Neural cell (in vitro differentiated cells): ENCODE results near the gene XDH. TPM values are rescaled to one million over a fixed set of nuclear protein-coding genes. Genes with fewer than 3 reads are reported as not detected.

Experiments
- H2AFZ ChIP-seq: fragments of 200-600, 300-800 bp; sonication (generic), shearing (Covaris generic); 2 replicates; pipeline ENCODE4 v1.6.0; 2014; ENCODE audit warnings: low read depth, mild to moderate bottlenecking, antibody characterized with exemption, low read length, moderate library complexity
- H3F3A ChIP-seq: fragments of 200-600 bp; shearing (Covaris generic); 2 replicates; pipeline ENCODE4 v1.6.1; 2016; ENCODE audit warnings: mild to moderate bottlenecking, moderate library complexity, mixed read lengths, antibody characterized with exemption, low read length; ENCODE audit not compliant: insufficient read depth, poor library complexity, severe bottlenecking
- H3K27ac ChIP-seq: fragments of 200-600, 300-800 bp; sonication (generic), shearing (Covaris generic); 2 replicates; pipeline ENCODE4 v1.5.1; 2014; ENCODE audit warnings: mild to moderate bottlenecking, low read length, moderate library complexity
- H3K27me3 ChIP-seq: fragments of 300-800, 200-600 bp; sonication (generic), shearing (Covaris generic); 2 replicates; pipeline ENCODE4 v1.6.0; 2014; ENCODE audit warnings: mild to moderate bottlenecking, low read depth, low read length, moderate library complexity; ENCODE audit not compliant: insufficient read depth
- H3K36me3 ChIP-seq: fragments of 300-800, 200-600 bp; sonication (generic), shearing (Covaris generic); 2 replicates; pipeline ENCODE4 v1.5.1; 2014; ENCODE audit warnings: mild to moderate bottlenecking, antibody characterized with exemption, low read length, moderate library complexity; ENCODE audit not compliant: insufficient read depth
- H3K4me2 ChIP-seq: fragments of 300-800, 200-600 bp; sonication (generic), shearing (Covaris generic); 2 replicates; pipeline ENCODE4 v1.6.0; 2014; ENCODE audit warnings: mild to moderate bottlenecking, low read length
- H3K4me3 ChIP-seq: fragments of 300-800, 200-600 bp; sonication (generic), shearing (Covaris generic); 2 replicates; pipeline ENCODE4 v1.5.1; 2014; ENCODE audit warnings: mild to moderate bottlenecking, low read length, moderate library complexity
- H3K79me2 ChIP-seq: fragments of 200-600 bp; shearing (Covaris generic); replicated peaks from 2 replicates; pipeline ENCODE4 v1.6.0; 2014; ENCODE audit warnings: mild to moderate bottlenecking, low read length, moderate library complexity; ENCODE audit not compliant: insufficient read depth
- H3K9ac ChIP-seq: fragments of 300-800, 200-600 bp; sonication (generic), shearing (Covaris generic); 2 replicates; pipeline ENCODE4 v1.6.1; 2016; ENCODE audit warnings: mild to moderate bottlenecking, low read length, mixed read lengths
- H3K9me2 ChIP-seq: fragments of 200-600 bp; shearing (Covaris generic); 2 replicates; pipeline ENCODE4 v1.6.1; 2016; ENCODE audit warnings: mild to moderate bottlenecking, low read length, mixed read lengths; ENCODE audit not compliant: insufficient read depth
- H3K9me3 ChIP-seq: fragments of 200-600, 300-800 bp; sonication (generic), shearing (Covaris generic); 2 replicates; pipeline ENCODE4 v1.6.1; 2016; ENCODE audit warnings: mild to moderate bottlenecking, mixed run types, low read length, moderate library complexity, mixed read lengths
- H4K20me1 ChIP-seq: fragments of 200-600 bp; shearing (Covaris generic); 2 replicates; pipeline ENCODE4 v1.6.1; 2016; ENCODE audit warnings: mild to moderate bottlenecking, mixed run types; ENCODE audit not compliant: insufficient read depth
- EP300 ChIP-seq: fragments of 450-650 bp; conservative IDR thresholded peaks from 2 replicates; pipeline ENCODE4 v1.6.1; 2014; ENCODE audit warnings: antibody characterized with exemption, mild to moderate bottlenecking, moderate library complexity; ENCODE audit not compliant: poor library complexity, severe bottlenecking
- EZH2 ChIP-seq: fragments of 200-600, 300-800 bp; shearing (Covaris generic), sonication (generic); IDR thresholded peaks from 2 replicates; pipeline ENCODE4 v1.6.1; 2014; ENCODE audit warnings: antibody characterized with exemption, low read length, borderline replicate concordance, mild to moderate bottlenecking; ENCODE audit not compliant: insufficient read depth, poor library complexity, severe bottlenecking
- MXI1 ChIP-seq: fragments of 450-650 bp; conservative IDR thresholded peaks from 2 replicates; pipeline ENCODE4 v1.6.1; 2014; ENCODE audit warnings: antibody characterized with exemption, mild to moderate bottlenecking; ENCODE audit not compliant: poor library complexity, severe bottlenecking
- POLR2AphosphoS5 ChIP-seq: IDR thresholded peaks from 2 replicates; pipeline ENCODE4 v1.6.1; 2012
- RAD21 ChIP-seq: fragments of 450-650 bp; conservative IDR thresholded peaks from 2 replicates; pipeline ENCODE4 v1.6.1; 2014; ENCODE audit warnings: antibody characterized with exemption, mild to moderate bottlenecking, moderate library complexity
- SMC3 ChIP-seq: fragments of 450-650 bp; conservative IDR thresholded peaks from 2 replicates; pipeline ENCODE4 v1.6.1; 2014; ENCODE audit warnings: antibody characterized with exemption, mild to moderate bottlenecking, moderate library complexity; ENCODE audit not compliant: poor library complexity
- TAF1 ChIP-seq: IDR thresholded peaks from 2 replicates; pipeline ENCODE4 v1.6.1; 2012; ENCODE audit warnings: low read depth
- polyA plus RNA-seq: library from polyadenylated mRNA; depleted of rRNA; stranded (reverse); fragments of >200 nt; gene quantifications from 2 replicates; pipeline ENCODE4 v1.2.3, GENCODE V29; 2014
- TF ChIP-seq, protein P1 (sequence below): IDR thresholded peaks from 2 replicates; pipeline ENCODE4 v1.6.1; 2012; ENCODE audit warnings: borderline replicate concordance
- TF ChIP-seq, protein P2 (sequence below): fragments of 450-650 bp; IDR thresholded peaks from 2 replicates; pipeline ENCODE4 v1.5.1; 2014; ENCODE audit warnings: antibody characterized with exemption, mild to moderate bottlenecking, moderate library complexity; ENCODE audit not compliant: poor library complexity, severe bottlenecking

Gene XDH
- polyA plus RNA-seq, 1 donor from 2014 or later: 0.48 TPM

DNA sequence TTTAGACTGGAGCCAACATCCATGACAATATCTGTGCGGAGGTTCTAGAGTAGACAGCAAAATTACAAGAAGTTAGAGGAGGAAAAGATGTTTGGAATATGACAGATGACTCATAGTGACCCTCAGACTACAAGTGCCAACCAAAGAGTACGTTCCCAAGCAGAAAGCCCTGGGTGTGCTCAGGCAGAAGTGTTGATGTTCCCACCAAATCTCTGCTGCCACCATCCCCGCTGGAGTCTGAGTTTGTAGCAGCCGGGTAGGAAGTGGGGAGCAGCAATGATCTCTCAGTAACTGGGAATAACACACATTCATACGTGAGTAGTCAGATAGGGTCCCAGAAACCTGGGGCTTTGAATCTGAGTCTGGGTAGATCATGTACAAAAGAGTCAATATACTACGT, 73.2 kb downstream of the XDH start:
- H4K20me1 ChIP-seq: no peaks in the 10 kb centered on the region
- no peaks in the 10 kb centered on the region for H3F3A ChIP-seq
- TF ChIP-seq, protein P1, sequence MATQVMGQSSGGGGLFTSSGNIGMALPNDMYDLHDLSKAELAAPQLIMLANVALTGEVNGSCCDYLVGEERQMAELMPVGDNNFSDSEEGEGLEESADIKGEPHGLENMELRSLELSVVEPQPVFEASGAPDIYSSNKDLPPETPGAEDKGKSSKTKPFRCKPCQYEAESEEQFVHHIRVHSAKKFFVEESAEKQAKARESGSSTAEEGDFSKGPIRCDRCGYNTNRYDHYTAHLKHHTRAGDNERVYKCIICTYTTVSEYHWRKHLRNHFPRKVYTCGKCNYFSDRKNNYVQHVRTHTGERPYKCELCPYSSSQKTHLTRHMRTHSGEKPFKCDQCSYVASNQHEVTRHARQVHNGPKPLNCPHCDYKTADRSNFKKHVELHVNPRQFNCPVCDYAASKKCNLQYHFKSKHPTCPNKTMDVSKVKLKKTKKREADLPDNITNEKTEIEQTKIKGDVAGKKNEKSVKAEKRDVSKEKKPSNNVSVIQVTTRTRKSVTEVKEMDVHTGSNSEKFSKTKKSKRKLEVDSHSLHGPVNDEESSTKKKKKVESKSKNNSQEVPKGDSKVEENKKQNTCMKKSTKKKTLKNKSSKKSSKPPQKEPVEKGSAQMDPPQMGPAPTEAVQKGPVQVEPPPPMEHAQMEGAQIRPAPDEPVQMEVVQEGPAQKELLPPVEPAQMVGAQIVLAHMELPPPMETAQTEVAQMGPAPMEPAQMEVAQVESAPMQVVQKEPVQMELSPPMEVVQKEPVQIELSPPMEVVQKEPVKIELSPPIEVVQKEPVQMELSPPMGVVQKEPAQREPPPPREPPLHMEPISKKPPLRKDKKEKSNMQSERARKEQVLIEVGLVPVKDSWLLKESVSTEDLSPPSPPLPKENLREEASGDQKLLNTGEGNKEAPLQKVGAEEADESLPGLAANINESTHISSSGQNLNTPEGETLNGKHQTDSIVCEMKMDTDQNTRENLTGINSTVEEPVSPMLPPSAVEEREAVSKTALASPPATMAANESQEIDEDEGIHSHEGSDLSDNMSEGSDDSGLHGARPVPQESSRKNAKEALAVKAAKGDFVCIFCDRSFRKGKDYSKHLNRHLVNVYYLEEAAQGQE: no peak
- TF ChIP-seq POLR2AphosphoS5: no peak
- TF ChIP-seq EZH2: no peak
- TF ChIP-seq MXI1: no peak
- no peak for TF ChIP-seq RAD21
- TF ChIP-seq, protein P2, sequence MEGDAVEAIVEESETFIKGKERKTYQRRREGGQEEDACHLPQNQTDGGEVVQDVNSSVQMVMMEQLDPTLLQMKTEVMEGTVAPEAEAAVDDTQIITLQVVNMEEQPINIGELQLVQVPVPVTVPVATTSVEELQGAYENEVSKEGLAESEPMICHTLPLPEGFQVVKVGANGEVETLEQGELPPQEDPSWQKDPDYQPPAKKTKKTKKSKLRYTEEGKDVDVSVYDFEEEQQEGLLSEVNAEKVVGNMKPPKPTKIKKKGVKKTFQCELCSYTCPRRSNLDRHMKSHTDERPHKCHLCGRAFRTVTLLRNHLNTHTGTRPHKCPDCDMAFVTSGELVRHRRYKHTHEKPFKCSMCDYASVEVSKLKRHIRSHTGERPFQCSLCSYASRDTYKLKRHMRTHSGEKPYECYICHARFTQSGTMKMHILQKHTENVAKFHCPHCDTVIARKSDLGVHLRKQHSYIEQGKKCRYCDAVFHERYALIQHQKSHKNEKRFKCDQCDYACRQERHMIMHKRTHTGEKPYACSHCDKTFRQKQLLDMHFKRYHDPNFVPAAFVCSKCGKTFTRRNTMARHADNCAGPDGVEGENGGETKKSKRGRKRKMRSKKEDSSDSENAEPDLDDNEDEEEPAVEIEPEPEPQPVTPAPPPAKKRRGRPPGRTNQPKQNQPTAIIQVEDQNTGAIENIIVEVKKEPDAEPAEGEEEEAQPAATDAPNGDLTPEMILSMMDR: no peak
- TF ChIP-seq SMC3: no peak
- TF ChIP-seq EP300: no peak
- TF ChIP-seq TAF1: no peak
- no peaks in the 10 kb centered on the region for H3K9me2 ChIP-seq
- H2AFZ ChIP-seq: no peak overlapping the region
- no peak overlapping the region for H3K4me3 ChIP-seq
- no peaks in the 10 kb centered on the region for H3K9me3 ChIP-seq
- no peak overlapping the region for H3K4me2 ChIP-seq
- H3K79me2 ChIP-seq: no peaks in the 10 kb centered on the region
- no peaks in the 10 kb centered on the region for H3K36me3 ChIP-seq
- H3K27me3 ChIP-seq: no peaks in the 10 kb centered on the region
- H3K27ac ChIP-seq: no peak overlapping the region
- no peak overlapping the region for H3K9ac ChIP-seq

DNA sequence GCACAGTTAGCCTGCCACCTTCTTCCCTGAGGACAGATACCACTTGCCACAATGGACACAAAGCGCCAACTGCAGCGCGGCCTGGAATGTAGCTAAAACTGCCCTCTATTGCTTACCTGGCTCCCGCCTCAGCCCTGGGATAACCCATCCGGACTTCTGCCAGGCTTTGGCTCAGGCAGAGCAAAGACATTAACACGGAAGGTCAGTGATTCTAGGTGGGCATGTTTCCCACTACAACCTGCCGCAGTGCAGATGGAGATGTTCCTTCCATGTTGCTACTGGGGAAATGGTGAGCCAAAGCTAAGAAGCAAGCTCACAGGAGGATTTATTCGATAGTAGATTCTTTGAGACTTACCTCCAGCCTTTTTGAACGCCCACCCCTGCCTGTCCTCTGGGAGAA, 74.8 kb downstream of the XDH start:
- Histone ChIP-seq H3K79me2 (no peaks in the 10 kb centered on the region), H3K9ac (no peak overlapping the region), H2AFZ (no peak overlapping the region), H3K4me3 (no peak overlapping the region), H3K27ac (no peak overlapping the region), H3K9me2 (no peaks in the 10 kb centered on the region), H4K20me1 (no peaks in the 10 kb centered on the region), H3K4me2 (no peak overlapping the region), H3K9me3 (no peaks in the 10 kb centered on the region), H3K27me3 (no peaks in the 10 kb centered on the region), H3K36me3 (no peaks in the 10 kb centered on the region), H3F3A (no peaks in the 10 kb centered on the region)
- no peak for TF ChIP-seq SMC3
- no peak for TF ChIP-seq POLR2AphosphoS5
- TF ChIP-seq, protein P2: no peak
- no peak for TF ChIP-seq MXI1
- TF ChIP-seq EP300: no peak
- TF ChIP-seq TAF1: no peak
- TF ChIP-seq, protein P1: no peak
- no peak for TF ChIP-seq RAD21
- TF ChIP-seq EZH2: no peak
